ENCODE data around the gene DCD.

GRCh38 chr12:54625598-54625997 is 22.6 kb downstream of the DCD start:
- TF ChIP-seq EZH2 (IDR thresholded peaks at IDR 0.05; ENCODE audit: insufficient read depth, low read length) (no peak), CTCF (IDR thresholded peaks at IDR 0.05; ENCODE audit: insufficient read depth, low read depth, low read length) (no peak)

All from astrocyte (in vitro differentiated cells and primary cell).